HEK293T (cell line): ENCODE measurements around the gene PCBP1.

Experiments
- BHLHE40 ChIP-seq: fragments of 450-650 bp; IDR thresholded peaks from 2 replicates; pipeline ENCODE4 v1.6.1; 2016; ENCODE audit warnings: mild to moderate bottlenecking, moderate library complexity, borderline replicate concordance
- FOXK2 ChIP-seq: fragments of 450-650 bp; IDR thresholded peaks from 2 replicates; pipeline ENCODE4 v1.6.1; 2016; ENCODE audit warnings: mild to moderate bottlenecking
- LEF1 ChIP-seq: fragments of 450-650 bp; IDR thresholded peaks from 2 replicates; pipeline ENCODE4 v1.6.1; 2017; ENCODE audit warnings: mild to moderate bottlenecking, borderline replicate concordance
- NFRKB ChIP-seq: fragments of 450-650 bp; IDR thresholded peaks from 2 replicates; pipeline ENCODE4 v1.6.1; 2016; ENCODE audit warnings: mild to moderate bottlenecking, moderate library complexity

DNA sequence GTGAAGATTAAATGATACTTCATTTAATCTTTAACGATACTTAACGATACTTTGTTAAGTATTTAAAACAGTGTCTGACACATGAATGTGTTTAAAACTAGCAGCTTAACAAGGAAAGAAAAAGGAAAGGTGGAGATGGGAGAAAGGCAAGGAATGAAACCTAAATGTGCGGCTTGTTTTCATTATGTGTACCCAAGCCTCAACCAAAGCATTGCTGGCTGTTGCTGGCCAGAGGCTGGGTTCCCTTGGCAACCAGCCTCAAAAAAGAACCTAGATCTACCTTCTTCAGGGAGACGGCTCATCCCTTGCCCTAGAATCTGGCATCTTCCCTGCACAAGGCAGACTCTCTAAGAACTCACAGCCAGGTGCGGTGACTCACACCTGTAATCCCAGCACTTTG, 13.8 kb upstream of the PCBP1 start:
- TF ChIP-seq BHLHE40, result no peak
- no peak for TF ChIP-seq NFRKB
- no peak for TF ChIP-seq LEF1
- no peak for TF ChIP-seq FOXK2
